GM10266 (cell line): ENCODE results near the gene SRP68.
A peak's percentile ranks its signal among the peaks of the same experiment; 100 is the strongest.

Experiments used
- DNase-seq: peaks from one replicate; pipeline ENCODE4 v3.0.0; 2012; ENCODE audit errors: extremely low spot score
- TF ChIP-seq, protein P1 (sequence below): IDR thresholded peaks from 2 replicates; pipeline ENCODE4 v1.5.1; 2012; ENCODE audit warnings: mild to moderate bottlenecking, low read depth; ENCODE audit not compliant: control insufficient read depth, insufficient read depth; ENCODE audit errors: missing control alignments

The SRP68 gene

DNA sequence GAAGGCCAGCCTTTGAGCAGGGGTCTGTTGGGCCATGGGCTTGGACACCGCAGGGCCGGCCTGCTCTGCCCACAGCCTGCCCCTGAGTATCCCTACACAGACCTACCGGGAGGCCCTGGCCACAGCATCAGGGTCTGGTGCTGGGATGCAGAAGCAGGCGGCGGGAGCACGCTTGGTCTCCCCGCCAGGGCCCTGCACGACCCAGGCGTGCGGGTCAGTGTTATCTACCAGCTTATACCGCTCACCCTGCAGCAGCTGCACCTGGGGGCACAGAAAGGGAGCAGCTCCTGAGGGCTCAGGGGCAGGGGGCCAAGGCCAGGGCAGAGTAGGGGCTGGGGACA lies 54.0 kb downstream of the SRP68 start:
- no peak for DNase-seq
- TF ChIP-seq, protein P1, sequence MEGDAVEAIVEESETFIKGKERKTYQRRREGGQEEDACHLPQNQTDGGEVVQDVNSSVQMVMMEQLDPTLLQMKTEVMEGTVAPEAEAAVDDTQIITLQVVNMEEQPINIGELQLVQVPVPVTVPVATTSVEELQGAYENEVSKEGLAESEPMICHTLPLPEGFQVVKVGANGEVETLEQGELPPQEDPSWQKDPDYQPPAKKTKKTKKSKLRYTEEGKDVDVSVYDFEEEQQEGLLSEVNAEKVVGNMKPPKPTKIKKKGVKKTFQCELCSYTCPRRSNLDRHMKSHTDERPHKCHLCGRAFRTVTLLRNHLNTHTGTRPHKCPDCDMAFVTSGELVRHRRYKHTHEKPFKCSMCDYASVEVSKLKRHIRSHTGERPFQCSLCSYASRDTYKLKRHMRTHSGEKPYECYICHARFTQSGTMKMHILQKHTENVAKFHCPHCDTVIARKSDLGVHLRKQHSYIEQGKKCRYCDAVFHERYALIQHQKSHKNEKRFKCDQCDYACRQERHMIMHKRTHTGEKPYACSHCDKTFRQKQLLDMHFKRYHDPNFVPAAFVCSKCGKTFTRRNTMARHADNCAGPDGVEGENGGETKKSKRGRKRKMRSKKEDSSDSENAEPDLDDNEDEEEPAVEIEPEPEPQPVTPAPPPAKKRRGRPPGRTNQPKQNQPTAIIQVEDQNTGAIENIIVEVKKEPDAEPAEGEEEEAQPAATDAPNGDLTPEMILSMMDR, result no peak

DNA sequence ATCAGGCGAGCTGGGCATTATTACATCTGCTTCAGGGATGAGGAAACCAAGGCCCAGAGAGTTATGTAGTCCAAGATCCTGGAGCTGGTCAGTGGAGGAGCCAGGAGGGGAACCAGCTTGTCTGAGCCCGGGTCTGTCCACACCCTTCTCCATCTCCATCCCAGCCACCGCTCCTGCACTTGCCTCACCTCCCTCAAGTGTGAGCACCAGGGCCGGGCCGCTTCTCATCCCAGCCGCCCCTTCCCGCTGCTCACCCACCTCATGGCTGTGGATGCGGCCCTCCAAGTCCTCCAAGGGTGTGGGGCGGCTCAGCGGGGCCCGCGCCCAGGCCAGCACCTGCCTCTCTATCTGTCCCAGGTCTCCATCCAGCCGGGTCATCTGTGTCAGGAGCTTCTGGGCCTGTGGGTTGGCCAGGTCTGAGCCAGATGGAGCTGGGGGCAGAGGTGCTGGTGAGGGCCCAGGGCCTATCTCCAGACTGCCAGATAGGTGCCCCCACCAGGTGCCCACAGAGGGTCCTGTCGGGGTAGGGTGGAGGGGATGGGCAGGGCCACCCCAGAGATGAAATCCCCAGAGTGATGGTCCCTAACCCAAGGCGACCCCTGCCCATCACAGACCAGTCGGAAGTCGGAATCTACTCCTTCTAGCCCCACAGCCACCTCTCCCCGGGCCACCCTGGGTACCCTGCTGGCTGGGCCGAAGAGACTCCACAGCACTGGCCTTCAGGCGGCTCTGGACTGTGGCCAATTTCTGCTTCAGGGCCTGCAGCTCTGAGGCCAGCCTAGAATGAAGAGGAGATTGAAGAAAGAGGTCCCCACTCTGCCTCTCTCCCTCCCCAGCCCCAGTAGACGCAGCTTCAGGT lies 54.6 kb downstream of the SRP68 start:
- TF ChIP-seq, protein P1, result no peak

DNA sequence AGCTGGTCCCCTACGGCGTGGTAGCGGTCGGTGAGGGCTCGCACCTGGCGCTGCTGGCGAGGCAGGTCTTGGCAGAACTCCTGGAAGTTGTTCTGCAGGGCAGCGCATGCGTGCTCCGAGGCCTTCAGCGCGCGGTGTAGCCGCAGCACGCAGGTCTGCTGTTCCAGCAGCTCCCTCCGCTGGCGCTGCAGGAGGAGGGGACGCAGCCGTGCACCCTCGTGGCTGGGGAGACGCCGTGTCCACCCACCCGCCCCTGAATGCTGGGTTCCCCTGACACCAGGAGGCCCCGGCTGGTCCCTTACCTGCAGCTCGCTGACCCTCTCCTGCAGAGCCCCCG lies 57.4 kb downstream of the SRP68 start:
- DNase-seq, result no peak
- TF ChIP-seq, protein P1, result no peak

More for the DNA sequence above, 54.6 kb downstream of the SRP68 start:
- no peak for DNase-seq

DNA sequence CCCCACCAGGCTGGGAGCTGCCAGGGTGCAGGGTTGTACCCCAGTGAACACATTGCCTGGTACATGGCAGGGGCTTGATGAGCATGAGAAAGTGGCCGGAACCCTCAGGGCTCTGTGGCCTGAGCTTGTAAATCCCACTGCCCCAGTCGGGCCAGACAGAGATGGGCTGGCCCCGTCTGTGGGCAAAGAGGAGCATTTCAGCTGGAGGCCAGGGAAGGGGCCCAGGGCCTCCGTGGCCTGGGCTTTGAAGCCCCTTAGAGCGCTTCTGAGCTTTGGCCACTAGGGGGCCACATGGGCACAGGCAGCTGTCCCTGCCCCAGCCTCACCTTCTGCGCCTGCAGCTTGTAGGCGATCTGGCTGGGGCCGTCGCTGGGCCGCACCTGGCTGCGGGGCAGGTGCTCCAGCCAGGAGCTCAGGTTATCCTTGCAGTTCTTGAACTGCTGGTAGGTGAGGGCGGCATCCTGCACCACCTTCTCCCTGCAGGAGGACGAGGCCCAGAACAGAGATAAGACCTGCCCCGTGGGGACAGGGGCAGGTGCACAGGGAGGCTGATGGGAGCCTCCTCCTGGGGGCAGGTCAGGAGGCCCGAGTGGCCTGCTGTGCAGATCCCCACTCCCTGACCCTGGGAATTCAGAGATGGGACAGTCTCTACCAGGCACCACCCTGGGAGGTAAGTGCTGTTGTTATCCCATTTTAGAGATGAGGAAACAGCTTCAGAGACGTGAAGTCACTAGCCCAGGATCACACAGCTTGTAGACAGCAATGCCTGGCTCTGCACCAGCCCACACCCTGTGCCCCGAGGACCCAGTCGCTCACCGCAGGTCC lies 58.0 kb downstream of the SRP68 start:
- peak; percentile 95 for DNase-seq
- TF ChIP-seq, protein P1, result peak; percentile 97

DNA sequence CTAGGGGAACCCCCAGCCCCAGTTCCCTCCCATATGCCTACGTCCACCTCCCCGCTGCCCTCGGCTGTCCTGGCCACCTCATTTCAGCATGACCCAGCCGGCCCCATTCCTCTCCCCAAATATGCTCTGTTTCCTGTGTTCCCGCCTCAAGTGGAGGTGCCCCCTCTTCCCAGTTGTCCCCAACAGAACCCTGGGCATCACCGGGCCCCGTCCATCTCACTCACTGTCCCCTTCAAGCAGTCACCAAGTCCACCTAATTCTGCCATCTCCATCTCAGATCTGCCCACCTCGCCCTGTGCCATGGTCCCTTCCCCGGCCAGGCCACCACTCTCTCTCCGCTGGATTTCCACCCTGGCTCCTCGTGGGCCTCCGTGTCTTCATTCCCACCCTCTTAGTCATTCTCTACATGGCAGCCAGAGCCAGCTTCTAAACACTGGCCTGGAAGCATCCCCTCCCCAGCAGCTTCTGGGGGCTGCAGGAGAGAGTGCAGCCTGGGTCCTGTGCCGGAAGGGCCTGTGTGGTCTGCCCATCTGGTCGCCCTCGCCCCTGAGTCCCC lies 58.9 kb downstream of the SRP68 start:
- no peak for DNase-seq
- TF ChIP-seq, protein P1, result no peak

DNA sequence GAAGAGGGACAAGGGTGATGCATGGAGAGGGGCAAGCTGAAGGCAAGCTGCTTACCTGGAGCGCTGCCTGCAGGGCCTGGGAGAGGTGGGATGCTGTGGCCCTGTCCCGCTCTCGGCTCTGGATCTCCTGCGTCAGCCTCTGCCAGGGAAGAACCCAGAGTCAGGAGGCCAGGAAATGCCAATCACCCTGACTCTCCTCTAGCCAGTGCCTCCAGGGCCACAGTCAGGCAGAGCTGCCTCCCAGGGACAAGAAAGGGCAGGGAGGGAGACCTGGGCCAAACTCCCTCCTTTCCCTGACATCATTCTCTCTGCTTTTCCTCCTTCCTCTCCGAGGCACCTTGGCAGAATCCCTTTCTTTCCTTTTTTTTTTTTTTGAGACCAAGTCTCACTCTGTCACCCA lies 60.4 kb downstream of the SRP68 start:
- TF ChIP-seq, protein P1, result no peak
- DNase-seq, result no peak
